AG04449 (cell line): ENCODE results near the gene CDH22.

Source experiments
- CTCF ChIA-PET: fragments of 350-600 bp; formaldehyde crosslinking; extraction: SDS; loops from one replicate; lab custom pipeline; 2021; ENCODE audit warnings: antibody characterized with exemption; lab: Yijun Ruan, JAX
- POLR2A ChIA-PET: fragments of 400-600, 350-600 bp; formaldehyde crosslinking; extraction: SDS; loops from one replicate; lab custom pipeline; 2020; ENCODE audit warnings: antibody characterized with exemption, inconsistent platforms; lab: Yijun Ruan, JAX
- DNase-seq: peaks from one replicate; pipeline ENCODE4 v3.0.0-alpha.2; 2010; ENCODE audit warnings: low read depth, low spot score
- H3K4me3 ChIP-seq: 2 replicates; pipeline ENCODE4 v1.5.1; 2011; ENCODE audit warnings: low read depth, mild to moderate bottlenecking, control low read depth, low read length
- CTCF ChIP-seq: IDR thresholded peaks from one replicate; pipeline ENCODE4 v1.5.1; 2011; ENCODE audit warnings: mild to moderate bottlenecking, moderate library complexity, low read length, control low read depth, inconsistent platforms; ENCODE audit not compliant: insufficient read depth; ENCODE audit errors: missing control alignments

The CDH22 gene

GRCh38 chr20:46131396-46131795, 176.9 kb downstream of the CDH22 start:
- POLR2A ChIA-PET, result no interaction called here
- CTCF ChIA-PET, result interaction anchor here (1.4 to 8.1 kb wide), 6 partner anchors 10 to 309 kb away, joined by 4 to 67 read pairs (median 5); no protein-coding TSS in a partner anchor

GRCh38 chr20:46130534-46130933, 177.8 kb downstream of the CDH22 start:
- no peak overlapping the region for H3K4me3 ChIP-seq
- ChIA-PET CTCF (interaction anchor here (0.7 to 8.1 kb wide), 7 partner anchors 10 to 308 kb away, joined by 3 to 67 read pairs (median 10); partner anchors contain the start of gene ELMO2), POLR2A (no interaction called here)
- no peak for TF ChIP-seq CTCF
- no peak for DNase-seq

More at GRCh38 chr20:46131396-46131795, 176.9 kb downstream of the CDH22 start:
- no peak for TF ChIP-seq CTCF
- H3K4me3 ChIP-seq, result no peak overlapping the region
- no peak for DNase-seq

GRCh38 chr20:46129955-46130481, 178.3 kb downstream of the CDH22 start:
- ChIA-PET CTCF (interaction anchor here (1.0 to 8.1 kb wide), 8 partner anchors 10 to 553 kb away, joined by 3 to 67 read pairs (median 10); partner anchors contain the start of gene ELMO2), POLR2A (no interaction called here)
- DNase-seq, result no peak
- H3K4me3 ChIP-seq, result no peak overlapping the region
- no peak for TF ChIP-seq CTCF

- ChIA-PET POLR2A (no interaction called here), CTCF (interaction anchor here (0.9 to 8.1 kb wide), 9 partner anchors 8 to 554 kb away, joined by 3 to 67 read pairs (median 10); partner anchors contain the start of gene ELMO2)
- TF ChIP-seq CTCF, result peak; percentile 59
- DNase-seq, result no peak
- H3K4me3 ChIP-seq, result no peak overlapping the region
These were observed 179.8 kb downstream of the CDH22 start for GRCh38 chr20:46128310-46129151.

GRCh38 chr20:46127396-46128010, 180.8 kb downstream of the CDH22 start:
- ChIA-PET CTCF (interaction anchor here (1.4 to 8.1 kb wide), 2 partner anchors 221 to 310 kb away, joined by 12 to 67 read pairs; no protein-coding TSS in a partner anchor), POLR2A (no interaction called here)
- no peak for DNase-seq
- TF ChIP-seq CTCF, result no peak
- H3K4me3 ChIP-seq, result no peak overlapping the region

GRCh38 chr20:46126440-46127056, 181.8 kb downstream of the CDH22 start:
- TF ChIP-seq CTCF, result no peak
- DNase-seq, result no peak
- H3K4me3 ChIP-seq, result no peak overlapping the region
- ChIA-PET CTCF (no interaction called here), POLR2A (no interaction called here)
